ENCODE results near the gene FAM3C.

DNA sequence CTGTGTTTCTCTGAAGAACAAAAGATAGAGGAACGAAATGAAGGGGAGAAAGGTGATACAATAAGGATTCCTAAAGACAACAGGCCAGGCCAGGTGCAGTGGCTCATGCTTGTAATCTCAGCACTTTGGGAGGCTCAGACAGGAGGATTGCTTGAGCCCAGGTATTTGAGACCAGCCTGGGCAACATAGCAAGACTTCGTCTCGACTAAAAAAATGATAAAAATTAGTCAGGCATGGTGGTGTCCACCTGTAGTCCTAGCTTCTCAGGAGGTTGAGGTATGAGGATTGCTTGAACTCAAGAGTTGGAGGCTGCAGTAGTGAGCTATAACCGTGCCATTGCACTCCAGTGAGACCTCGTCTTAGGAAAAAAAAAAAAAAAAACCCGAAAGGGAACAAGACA lies 41.4 kb upstream of the FAM3C start:
- TF ChIP-seq, protein P1, sequence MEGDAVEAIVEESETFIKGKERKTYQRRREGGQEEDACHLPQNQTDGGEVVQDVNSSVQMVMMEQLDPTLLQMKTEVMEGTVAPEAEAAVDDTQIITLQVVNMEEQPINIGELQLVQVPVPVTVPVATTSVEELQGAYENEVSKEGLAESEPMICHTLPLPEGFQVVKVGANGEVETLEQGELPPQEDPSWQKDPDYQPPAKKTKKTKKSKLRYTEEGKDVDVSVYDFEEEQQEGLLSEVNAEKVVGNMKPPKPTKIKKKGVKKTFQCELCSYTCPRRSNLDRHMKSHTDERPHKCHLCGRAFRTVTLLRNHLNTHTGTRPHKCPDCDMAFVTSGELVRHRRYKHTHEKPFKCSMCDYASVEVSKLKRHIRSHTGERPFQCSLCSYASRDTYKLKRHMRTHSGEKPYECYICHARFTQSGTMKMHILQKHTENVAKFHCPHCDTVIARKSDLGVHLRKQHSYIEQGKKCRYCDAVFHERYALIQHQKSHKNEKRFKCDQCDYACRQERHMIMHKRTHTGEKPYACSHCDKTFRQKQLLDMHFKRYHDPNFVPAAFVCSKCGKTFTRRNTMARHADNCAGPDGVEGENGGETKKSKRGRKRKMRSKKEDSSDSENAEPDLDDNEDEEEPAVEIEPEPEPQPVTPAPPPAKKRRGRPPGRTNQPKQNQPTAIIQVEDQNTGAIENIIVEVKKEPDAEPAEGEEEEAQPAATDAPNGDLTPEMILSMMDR (IDR thresholded peaks at IDR 0.05), result no peak
- no peak for TF ChIP-seq POLR2A (IDR thresholded peaks at IDR 0.05)
